HCT116 (cell line): ENCODE data around the gene TSPAN11. TPM values are rescaled to one million over a fixed set of nuclear protein-coding genes. Genes with fewer than 3 reads are reported as not detected.

Source experiments
- ATAC-seq: fragments of 200-7000 bp; cut with Tn5 transposase; 2 replicates; pipeline ENCODE4 v1.9.1; 2020; ENCODE audit warnings: mild to moderate bottlenecking, moderate library complexity
- BruUV-seq: library from RNA; stranded (reverse); fragments of 400-500 nt; replicated peaks from 2 replicates; lab custom pipeline; 2021; lab: Mats Ljungman, UMichigan
- CTCF ChIA-PET: fragments of 300-600 bp; sonication (Branson Sonifier 250); formaldehyde crosslinking; loops from one replicate; lab custom pipeline; 2021; ENCODE audit warnings: antibody characterized with exemption; lab: Charles Lee
- POLR2A ChIA-PET: fragments of 300-600, 350-600 bp; sonication (Branson Sonifier 250); formaldehyde crosslinking; loops from one replicate; lab custom pipeline; 2021; ENCODE audit warnings: antibody characterized with exemption; lab: Charles Lee
- RAD21 ChIA-PET, 2 experiments: fragments of 300-600 bp; sonication (Branson Sonifier 250); formaldehyde crosslinking; loops; one replicate each; lab custom pipeline; 2023; ENCODE audit warnings: low total read pairs in 2 of 2; ENCODE audit not compliant: uncharacterized antibody in 2 of 2, unreplicated experiment in 2 of 2, low non-redundant PET in 1 of 2; lab: Charles Lee
- DNase-seq: peaks from one replicate; pipeline ENCODE4 v3.0.0-alpha.2; 2010; ENCODE audit warnings: low read depth, low spot score
- H2AFZ ChIP-seq: fragments of 200-600 bp; shearing (Covaris generic), sonication (generic); 2 replicates; pipeline ENCODE4 v1.6.1; 2017; ENCODE audit warnings: low read depth, mixed run types, mixed read lengths, antibody characterized with exemption, low read length; ENCODE audit not compliant: poor library complexity, severe bottlenecking
- H3K27ac ChIP-seq: 2 replicates; pipeline ENCODE4 v1.5.1; 2012; ENCODE audit warnings: low read depth, low read length
- H3K27me3 ChIP-seq: fragments of 200-600 bp; sonication (generic); 2 replicates; pipeline ENCODE4 v1.6.1; 2016; ENCODE audit warnings: mixed run types, low read length, mixed read lengths; ENCODE audit not compliant: insufficient read depth
- H3K36me3 ChIP-seq, 2 experiments: fragments of 200-500 bp in 1 of 2; fragments of 200-600 bp in 1 of 2; sonication (Bioruptor generic) in 1 of 2; sonication (generic) in 1 of 2; 2 replicates each; pipeline versions ENCODE4 v1.5.1 to v1.6.1; 2014 to 2016; ENCODE audit warnings: low read length in 2 of 2, inconsistent platforms in 1 of 2, mixed read lengths in 1 of 2, mixed run types in 1 of 2; ENCODE audit not compliant: insufficient read depth in 2 of 2, control insufficient read depth in 1 of 2
- H3K4me1 ChIP-seq, 2 experiments: fragments of 200-600 bp in 1 of 2; sonication (generic) in 1 of 2; 2 replicates each; pipeline versions ENCODE4 v1.5.1 to v1.6.1; 2012 to 2017; ENCODE audit warnings: low read length in 2 of 2, inconsistent platforms in 1 of 2, mild to moderate bottlenecking in 1 of 2, mixed read lengths in 1 of 2, mixed run types in 1 of 2, moderate library complexity in 1 of 2; ENCODE audit not compliant: insufficient read depth in 2 of 2, control insufficient read depth in 1 of 2
- H3K4me2 ChIP-seq: fragments of 200-600 bp; sonication (generic); 2 replicates; pipeline ENCODE4 v1.6.1; 2017; ENCODE audit warnings: mixed run types, low read length, mixed read lengths
- H3K4me3 ChIP-seq, 2 experiments: fragments of 200-600 bp in 1 of 2; sonication (generic) in 1 of 2; replicated peaks in 1 of 2; 2 replicates each; pipeline ENCODE4 v1.5.1; 2011 to 2016; ENCODE audit warnings: low read length in 2 of 2, control low read depth in 1 of 2, low read depth in 1 of 2, mild to moderate bottlenecking in 1 of 2, mixed read lengths in 1 of 2, mixed run types in 1 of 2
- H3K79me2 ChIP-seq: fragments of 200-600 bp; sonication (generic); 2 replicates; pipeline ENCODE4 v1.6.1; 2017; ENCODE audit warnings: mild to moderate bottlenecking, mixed run types, low read length, moderate library complexity, mixed read lengths; ENCODE audit not compliant: insufficient read depth
- H3K9ac ChIP-seq: fragments of 200-600 bp; sonication (generic); 2 replicates; pipeline ENCODE4 v1.6.1; 2016; ENCODE audit warnings: low read length, mixed read lengths
- H3K9me2 ChIP-seq: fragments of 200-600 bp; sonication (generic), shearing (Covaris generic); 2 replicates; pipeline ENCODE4 v1.6.1; 2017; ENCODE audit warnings: mixed run types, mild to moderate bottlenecking, moderate library complexity; ENCODE audit not compliant: insufficient read depth
- H3K9me3 ChIP-seq, 2 experiments: fragments of 200-500 bp in 1 of 2; fragments of 200-600 bp in 1 of 2; sonication (Bioruptor generic) in 1 of 2; sonication (generic) in 1 of 2; 2 replicates each; pipeline ENCODE4 v1.6.1; 2014 to 2017; ENCODE audit warnings: low read length in 2 of 2, mixed read lengths in 2 of 2, inconsistent platforms in 1 of 2, low read depth in 1 of 2, mild to moderate bottlenecking in 1 of 2, mixed run types in 1 of 2, moderate library complexity in 1 of 2; ENCODE audit not compliant: control insufficient read depth in 1 of 2, insufficient read depth in 1 of 2
- H4K20me1 ChIP-seq: fragments of 200-600 bp; sonication (generic), shearing (Covaris generic); 2 replicates; pipeline ENCODE4 v1.6.1; 2017; ENCODE audit warnings: mixed run types, mild to moderate bottlenecking, moderate library complexity; ENCODE audit not compliant: insufficient read depth
- ATF3 ChIP-seq: IDR thresholded peaks from 2 replicates; pipeline ENCODE4 v1.6.1; 2012
- CBX3 ChIP-seq: IDR thresholded peaks from 2 replicates; pipeline ENCODE4 v1.6.1; 2012; ENCODE audit warnings: low read depth
- CEBPB ChIP-seq: IDR thresholded peaks from 2 replicates; pipeline ENCODE4 v1.6.1; 2012; ENCODE audit warnings: low read depth
- CTCF ChIP-seq, 3 experiments: fragments of 200-600 bp in 1 of 3; sonication (generic) in 1 of 3; IDR thresholded peaks in 2 of 3; conservative IDR thresholded peaks in 1 of 3; 2 replicates each; pipeline ENCODE4 v1.5.1; 2012 to 2017; ENCODE audit warnings: low read depth in 2 of 3, low read length in 2 of 3, antibody characterized with exemption in 1 of 3, borderline replicate concordance in 1 of 3, control low read depth in 1 of 3, mild to moderate bottlenecking in 1 of 3, mixed read lengths in 1 of 3, mixed run types in 1 of 3, moderate library complexity in 1 of 3; ENCODE audit not compliant: insufficient read depth in 1 of 3
- EGR1 ChIP-seq: IDR thresholded peaks from 2 replicates; pipeline ENCODE4 v1.6.1; 2012; ENCODE audit warnings: low read depth
- ELF1 ChIP-seq: IDR thresholded peaks from 2 replicates; pipeline ENCODE4 v1.6.1; 2012; ENCODE audit warnings: low read depth, borderline replicate concordance
- EZH2 ChIP-seq: fragments of 200-600 bp; sonication (generic); IDR thresholded peaks from 2 replicates; pipeline ENCODE4 v1.6.1; 2017; ENCODE audit warnings: antibody characterized with exemption, mixed run types
- EZH2phosphoT487 ChIP-seq: fragments of 200-600 bp; IDR thresholded peaks from 2 replicates; pipeline ENCODE4 v1.6.1; 2018; ENCODE audit warnings: antibody characterized with exemption, borderline replicate concordance
- FOSL1 ChIP-seq: IDR thresholded peaks from 2 replicates; pipeline ENCODE4 v1.6.1; 2012; ENCODE audit warnings: low read depth
- JUND ChIP-seq: IDR thresholded peaks from 2 replicates; pipeline ENCODE4 v1.6.1; 2012
- MAX ChIP-seq: IDR thresholded peaks from 2 replicates; pipeline ENCODE4 v1.6.1; 2012
- POLR2A ChIP-seq: IDR thresholded peaks from 2 replicates; pipeline ENCODE4 v1.7.0; 2011; ENCODE audit warnings: borderline replicate concordance; ENCODE audit not compliant: insufficient read depth, insufficient read length; ENCODE audit errors: extremely low read depth
- RAD21 ChIP-seq: IDR thresholded peaks from 2 replicates; pipeline ENCODE4 v1.6.1; 2012; ENCODE audit warnings: low read depth, mild to moderate bottlenecking
- SIN3A ChIP-seq: IDR thresholded peaks from 2 replicates; pipeline ENCODE4 v1.6.1; 2012; ENCODE audit warnings: low read depth
- SRF ChIP-seq: IDR thresholded peaks from 2 replicates; pipeline ENCODE4 v1.6.1; 2012; ENCODE audit warnings: low read depth
- YY1 ChIP-seq: IDR thresholded peaks from 2 replicates; pipeline ENCODE4 v1.6.1; 2011; ENCODE audit warnings: low read length, low read depth, moderate library complexity, mild to moderate bottlenecking; ENCODE audit not compliant: insufficient replicate concordance; ENCODE audit errors: extremely low read depth
- ZFX ChIP-seq: fragments of 450-650 bp; IDR thresholded peaks from 2 replicates; pipeline ENCODE4 v1.6.1; 2017
- ZNF274 ChIP-seq: fragments of 200-500 bp; sonication (Bioruptor generic); IDR thresholded peaks from 2 replicates; pipeline ENCODE4 v1.6.1; 2014; ENCODE audit warnings: mild to moderate bottlenecking, low read depth, low read length, inconsistent platforms
- intact Hi-C: fragments of 100-400 bp; cut with micrococcal nuclease; formaldehyde crosslinking; loops from 2 replicates; pipeline ENCODE4 v1.10.0; 2022
- total RNA-seq: library from RNA; stranded (reverse); gene quantifications from one replicate; pipeline ENCODE4 v1.2.1, GENCODE V29; 2021; ENCODE audit not compliant: unreplicated experiment
- TF ChIP-seq, protein P1 (sequence below): IDR thresholded peaks from 2 replicates; pipeline ENCODE4 v1.6.1; 2011; ENCODE audit warnings: mild to moderate bottlenecking, low read length, moderate library complexity; ENCODE audit not compliant: insufficient replicate concordance; ENCODE audit errors: extremely low read depth

TSPAN11 gene
- total RNA-seq, 1 experiment from 2014 or later: not detected

- ChIA-PET CTCF (no interaction called here), POLR2A (no interaction called here), RAD21 (no interaction called here)
- BruUV-seq: no TSS peak
- DNase-seq: no peak
- Histone ChIP-seq H2AFZ (no peak overlapping the region), H3K27ac (no peak overlapping the region), H3K9ac (no peak overlapping the region), H3K9me3 (no peaks in the 10 kb centered on the region), H3K4me3 (no peak overlapping the region), H3K4me1 (no peaks in the 10 kb centered on the region), H3K36me3 (no peaks in the 10 kb centered on the region), H3K4me2 (no peak overlapping the region), H3K9me2 (no peaks in the 10 kb centered on the region), H4K20me1 (no peaks in the 10 kb centered on the region), H3K79me2 (no peaks in the 10 kb centered on the region), H3K27me3 (no peaks in the 10 kb centered on the region)
- ATAC-seq: no peak
- intact Hi-C loops: no loop called here
- TF ChIP-seq YY1: no peak
- TF ChIP-seq SIN3A: no peak
- no peak for TF ChIP-seq JUND
- TF ChIP-seq SRF: no peak
- TF ChIP-seq CBX3: no peak
- TF ChIP-seq FOSL1: no peak
- no peak for TF ChIP-seq ELF1
- no peak for TF ChIP-seq ATF3
- no peak for TF ChIP-seq ZNF274
- TF ChIP-seq MAX: no peak
- TF ChIP-seq CEBPB: no peak
- no peak for TF ChIP-seq EGR1
- TF ChIP-seq RAD21: no peak
- no peak for TF ChIP-seq POLR2A
- TF ChIP-seq EZH2: no peak
- TF ChIP-seq CTCF (IDR thresholded peaks at IDR 0.05 in 2 of 3, conservative IDR thresholded peaks at IDR 0.05 in 1 of 3; ENCODE audit: borderline replicate concordance in 1 of 3, insufficient read depth in 1 of 3, low read depth in 2 of 3, low read length in 2 of 3): no peak
- no peak for TF ChIP-seq EZH2phosphoT487
- no peak for TF ChIP-seq ZFX
- TF ChIP-seq, protein P1, sequence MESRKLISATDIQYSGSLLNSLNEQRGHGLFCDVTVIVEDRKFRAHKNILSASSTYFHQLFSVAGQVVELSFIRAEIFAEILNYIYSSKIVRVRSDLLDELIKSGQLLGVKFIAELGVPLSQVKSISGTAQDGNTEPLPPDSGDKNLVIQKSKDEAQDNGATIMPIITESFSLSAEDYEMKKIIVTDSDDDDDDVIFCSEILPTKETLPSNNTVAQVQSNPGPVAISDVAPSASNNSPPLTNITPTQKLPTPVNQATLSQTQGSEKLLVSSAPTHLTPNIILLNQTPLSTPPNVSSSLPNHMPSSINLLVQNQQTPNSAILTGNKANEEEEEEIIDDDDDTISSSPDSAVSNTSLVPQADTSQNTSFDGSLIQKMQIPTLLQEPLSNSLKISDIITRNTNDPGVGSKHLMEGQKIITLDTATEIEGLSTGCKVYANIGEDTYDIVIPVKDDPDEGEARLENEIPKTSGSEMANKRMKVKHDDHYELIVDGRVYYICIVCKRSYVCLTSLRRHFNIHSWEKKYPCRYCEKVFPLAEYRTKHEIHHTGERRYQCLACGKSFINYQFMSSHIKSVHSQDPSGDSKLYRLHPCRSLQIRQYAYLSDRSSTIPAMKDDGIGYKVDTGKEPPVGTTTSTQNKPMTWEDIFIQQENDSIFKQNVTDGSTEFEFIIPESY: no peak
Measured at GRCh38 chr12:30900351-30900750, 26.2 kb upstream of the TSPAN11 start.
